GM21723 (cell line): ENCODE results near the gene PDIK1L.

Experiments
- ATAC-seq: cut with Tn5 transposase; IDR thresholded peaks from one replicate; pipeline ENCODE4 v1.9.1; 2021; ENCODE audit warnings: mild to moderate bottlenecking, moderate library complexity; ENCODE audit not compliant: unreplicated experiment

PDIK1L gene

GRCh38 chr1:26111530-26112406 lies at the start of gene PDIK1L:
Gene PDIK1L, plus strand, starts transcription at chr1:26111824. Its CDS starts 2,485 bp downstream, at chr1:26114309.
- peak; percentile 61 for ATAC-seq

GRCh38 chr1:26064553-26064952 lies 47.1 kb upstream of the PDIK1L start:
- no peak for ATAC-seq

- no peak for ATAC-seq
Measured at GRCh38 chr1:26066160-26066559, 45.5 kb upstream of the PDIK1L start.

GRCh38 chr1:26066857-26067256 lies 44.8 kb upstream of the PDIK1L start:
- ATAC-seq, result no peak

- no peak for ATAC-seq
Measured at GRCh38 chr1:26067432-26067911, 44.2 kb upstream of the PDIK1L start, which contains the start of gene TRIM63. Gene TRIM63, minus strand, starts transcription at chr1:26067630. Its CDS starts 136 bp downstream, at chr1:26067494.

- ATAC-seq, result no peak
Measured at GRCh38 chr1:26069941-26070295, 41.7 kb upstream of the PDIK1L start.

- no peak for ATAC-seq
Measured at GRCh38 chr1:26070296-26070962, 41.2 kb upstream of the PDIK1L start.

GRCh38 chr1:26070963-26071342 lies 40.7 kb upstream of the PDIK1L start:
- ATAC-seq, result no peak

GRCh38 chr1:26072305-26072704 lies 39.3 kb upstream of the PDIK1L start:
- no peak for ATAC-seq

- no peak for ATAC-seq
Measured at GRCh38 chr1:26075421-26076144, 36.0 kb upstream of the PDIK1L start.

- ATAC-seq, result no peak
Measured at GRCh38 chr1:26077524-26077923, 34.1 kb upstream of the PDIK1L start.

GRCh38 chr1:26078286-26079177 lies 33.1 kb upstream of the PDIK1L start:
- no peak for ATAC-seq

- ATAC-seq, result no peak
Measured at GRCh38 chr1:26079178-26079563, 32.5 kb upstream of the PDIK1L start.

GRCh38 chr1:26079960-26080814 lies 31.4 kb upstream of the PDIK1L start:
- ATAC-seq, result no peak

- no peak for ATAC-seq
Measured at GRCh38 chr1:26081267-26082019, 30.2 kb upstream of the PDIK1L start.

- no peak for ATAC-seq
Measured at GRCh38 chr1:26082020-26082350, 29.6 kb upstream of the PDIK1L start.

- ATAC-seq, result no peak
Measured at GRCh38 chr1:26083208-26083607, 28.4 kb upstream of the PDIK1L start.

- no peak for ATAC-seq
Measured at GRCh38 chr1:26084091-26084561, 27.5 kb upstream of the PDIK1L start.

- ATAC-seq, result no peak
Measured at GRCh38 chr1:26084844-26085243, 26.8 kb upstream of the PDIK1L start.
